Superior temporal gyrus (tissue), 1 donor: ENCODE results near the gene RAI14.

Experiments
- DNase-seq: peaks from one replicate; pipeline ENCODE4 v3.0.0-alpha.2; 2016; ENCODE audit errors: extremely low spot score

The RAI14 gene

DNA sequence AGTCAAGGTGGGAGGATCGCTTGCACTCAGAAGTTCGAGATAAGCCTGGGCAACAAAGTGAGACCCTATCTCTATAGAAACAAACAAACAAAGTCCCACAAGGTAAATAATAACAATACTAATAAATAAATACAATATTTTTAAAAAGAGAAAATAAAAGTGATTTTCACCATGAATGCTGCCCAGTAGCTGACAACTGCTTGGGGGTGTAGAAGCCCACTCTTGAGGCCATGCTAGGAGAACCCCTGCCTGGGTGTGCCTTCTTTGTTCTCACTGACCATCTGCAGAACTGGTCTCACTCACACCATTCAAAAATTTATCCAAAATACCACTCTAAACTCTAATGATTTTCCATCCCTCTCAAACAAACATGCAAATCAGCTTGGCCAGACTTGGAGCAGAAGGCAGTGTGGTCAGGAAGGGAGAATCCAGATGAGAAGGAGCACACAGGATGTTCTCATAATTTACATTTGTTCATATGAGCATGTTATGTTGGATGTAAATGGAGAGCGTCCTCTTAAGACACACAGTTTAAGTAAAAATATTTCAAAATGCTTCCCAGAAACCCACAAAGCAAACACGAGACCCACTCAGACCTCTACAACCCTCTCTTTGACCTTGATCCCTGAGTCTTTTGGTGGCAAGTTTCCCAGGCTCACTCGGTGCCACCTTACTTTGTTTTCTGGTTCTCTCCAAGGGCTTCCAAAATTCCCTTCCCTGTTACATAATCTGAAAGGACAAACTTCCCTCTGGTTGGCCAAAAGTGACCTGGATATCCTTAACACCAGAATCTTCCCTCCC is 7.9 kb upstream of the RAI14 start:
- DNase-seq = no peak

DNA sequence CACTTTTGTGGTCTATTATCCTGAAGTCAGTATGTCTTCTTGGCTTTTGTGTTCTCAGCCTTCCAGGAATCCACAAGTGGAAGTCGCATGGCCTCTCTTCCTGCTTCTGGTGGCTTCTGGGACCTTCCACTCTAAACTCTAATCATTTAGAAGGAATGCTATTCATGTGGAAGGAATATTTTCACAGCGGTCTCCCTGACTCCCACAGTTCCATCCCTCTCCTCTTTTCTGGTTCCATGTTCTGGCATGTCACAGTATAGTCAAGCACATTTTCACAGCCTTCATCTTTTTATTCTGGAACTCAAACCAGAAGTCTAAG is 7.3 kb upstream of the RAI14 start:
- no peak for DNase-seq

DNA sequence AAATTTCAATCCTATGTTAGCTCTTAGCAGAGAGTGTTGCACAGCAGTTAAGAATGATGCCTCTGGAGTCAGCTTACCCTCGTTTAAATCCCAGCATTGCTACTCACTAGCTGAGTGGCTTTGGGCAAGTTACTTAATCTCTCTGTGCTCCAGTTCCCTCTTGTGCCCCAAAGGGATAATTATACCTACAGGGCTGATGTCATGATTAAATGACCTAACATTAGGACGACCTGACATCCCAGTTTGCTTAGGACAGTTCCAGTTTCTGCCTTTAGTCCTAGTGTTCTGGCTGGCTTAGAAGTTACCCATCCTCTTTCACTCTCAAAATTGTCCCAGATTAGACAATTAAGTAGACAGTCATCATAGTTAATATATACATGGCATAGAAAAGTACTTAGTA is 4.3 kb upstream of the RAI14 start:
- DNase-seq = no peak

DNA sequence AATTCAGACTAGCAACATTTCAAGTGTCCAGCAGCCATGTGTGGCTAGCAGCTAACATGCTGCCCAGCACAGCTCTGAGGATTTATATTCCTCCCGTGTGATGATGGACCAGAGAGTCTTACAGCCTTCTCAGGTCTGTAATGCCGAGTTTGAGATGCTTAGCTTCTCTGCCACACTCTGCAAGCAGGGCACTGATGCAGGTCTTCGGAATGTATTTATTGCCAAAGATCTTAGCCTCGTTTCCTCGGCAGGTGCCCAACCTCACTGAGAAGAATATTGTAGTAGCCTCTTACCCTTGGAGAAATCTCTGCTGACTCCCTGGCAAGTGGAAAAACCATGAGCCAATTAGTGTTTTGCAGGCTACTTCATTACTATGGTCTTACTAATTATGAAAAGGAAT is 3.7 kb upstream of the RAI14 start:
- no peak for DNase-seq

DNA sequence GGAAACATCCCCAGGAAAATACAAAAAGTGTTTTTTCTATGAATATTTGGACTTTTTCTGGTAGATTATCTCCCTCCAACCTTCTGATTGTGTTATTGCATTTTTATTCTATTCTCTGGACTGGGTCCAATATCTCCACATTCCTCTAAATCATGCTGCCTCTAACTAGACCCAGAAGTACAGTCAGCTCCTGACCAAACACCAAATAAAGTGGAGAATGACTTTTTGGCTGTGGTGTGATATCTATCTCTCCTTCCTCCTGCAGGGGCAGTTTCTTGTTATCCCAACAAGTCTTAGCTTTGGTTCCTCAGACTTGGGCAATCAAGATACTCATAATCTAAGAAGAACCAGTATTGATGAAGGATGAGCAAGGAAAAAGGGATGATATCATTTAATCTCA is 3.2 kb upstream of the RAI14 start:
- no peak for DNase-seq

DNA sequence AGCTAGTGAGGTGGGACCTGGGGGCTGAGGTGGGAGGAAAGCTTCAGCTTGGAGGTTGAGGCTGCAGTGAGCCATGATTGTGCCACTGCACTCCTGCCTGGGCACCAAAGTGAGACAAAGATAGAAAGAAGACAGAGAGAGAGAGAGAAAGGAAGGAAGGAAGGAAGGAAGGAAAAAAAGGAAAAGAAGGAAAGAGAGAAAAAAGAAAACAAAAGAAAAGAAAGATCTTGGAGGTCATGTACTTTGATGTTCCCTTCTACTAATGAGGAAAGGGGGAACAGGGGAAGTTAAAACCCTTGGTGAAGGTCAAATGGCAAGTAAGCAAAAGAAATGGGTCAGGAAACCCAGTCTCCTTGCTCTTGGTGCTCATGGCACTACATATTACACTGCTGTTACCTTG is 2.4 kb upstream of the RAI14 start:
- no peak for DNase-seq

DNA sequence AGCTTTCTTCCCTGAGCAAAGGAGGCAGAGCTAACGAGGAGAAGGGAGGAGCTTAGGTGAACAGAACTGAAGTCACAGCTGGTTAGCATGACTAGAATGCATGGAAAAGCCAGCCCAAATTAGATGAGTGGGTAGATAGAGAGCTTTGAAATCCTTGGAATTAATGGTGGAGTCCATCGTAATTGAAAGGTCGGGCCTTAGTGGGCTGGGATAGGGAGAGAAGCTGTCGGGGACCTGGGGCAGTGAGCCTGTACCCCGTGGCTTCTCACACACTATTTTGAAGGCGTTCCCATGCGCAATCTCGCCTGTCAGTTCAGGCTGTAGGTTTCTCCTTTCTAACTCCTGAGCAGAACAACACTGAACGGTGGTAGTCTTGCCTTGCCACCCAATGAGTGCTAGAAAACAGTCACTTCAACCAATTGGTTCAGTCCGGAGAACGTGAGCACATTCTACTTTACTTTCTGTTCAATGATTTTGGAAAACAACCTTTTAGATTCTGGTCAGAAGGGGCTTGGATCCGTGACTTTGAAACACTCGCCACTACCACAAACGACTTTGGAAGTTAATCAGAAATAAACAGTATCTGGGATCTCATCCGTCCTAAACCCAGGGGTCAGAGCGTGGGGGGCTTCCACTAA is 655 bp upstream of the RAI14 start:
- peak; percentile 77 for DNase-seq

DNA sequence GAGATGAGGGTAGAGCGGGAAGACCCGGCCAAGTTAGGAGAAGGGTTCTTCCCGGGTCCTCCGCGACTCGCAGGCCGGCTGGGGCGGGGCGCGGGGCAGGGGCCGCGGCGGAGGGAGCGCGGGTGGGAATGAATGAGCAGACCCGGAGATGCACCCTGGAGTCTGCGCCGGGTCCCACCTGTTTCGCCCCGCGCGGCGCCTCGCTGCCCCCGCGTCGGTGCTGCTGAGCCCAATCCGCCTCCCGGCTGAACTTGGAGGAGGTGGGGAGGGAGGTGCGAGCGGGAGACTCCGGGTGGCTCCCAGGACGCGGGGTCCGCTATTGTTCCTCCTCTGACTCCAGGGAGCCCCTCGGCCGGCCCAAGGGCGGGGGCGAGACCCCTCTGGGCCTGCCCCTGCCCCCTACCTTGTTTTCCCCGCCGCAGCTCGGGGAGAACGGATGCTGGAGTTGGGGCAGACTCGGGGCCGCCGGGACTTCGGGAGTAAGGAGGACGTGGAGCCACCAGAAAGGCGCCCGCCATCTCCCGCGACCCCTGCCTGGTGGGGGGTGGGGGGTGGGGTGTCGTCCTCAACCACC is 659 bp downstream of the RAI14 start:
- no peak for DNase-seq

DNA sequence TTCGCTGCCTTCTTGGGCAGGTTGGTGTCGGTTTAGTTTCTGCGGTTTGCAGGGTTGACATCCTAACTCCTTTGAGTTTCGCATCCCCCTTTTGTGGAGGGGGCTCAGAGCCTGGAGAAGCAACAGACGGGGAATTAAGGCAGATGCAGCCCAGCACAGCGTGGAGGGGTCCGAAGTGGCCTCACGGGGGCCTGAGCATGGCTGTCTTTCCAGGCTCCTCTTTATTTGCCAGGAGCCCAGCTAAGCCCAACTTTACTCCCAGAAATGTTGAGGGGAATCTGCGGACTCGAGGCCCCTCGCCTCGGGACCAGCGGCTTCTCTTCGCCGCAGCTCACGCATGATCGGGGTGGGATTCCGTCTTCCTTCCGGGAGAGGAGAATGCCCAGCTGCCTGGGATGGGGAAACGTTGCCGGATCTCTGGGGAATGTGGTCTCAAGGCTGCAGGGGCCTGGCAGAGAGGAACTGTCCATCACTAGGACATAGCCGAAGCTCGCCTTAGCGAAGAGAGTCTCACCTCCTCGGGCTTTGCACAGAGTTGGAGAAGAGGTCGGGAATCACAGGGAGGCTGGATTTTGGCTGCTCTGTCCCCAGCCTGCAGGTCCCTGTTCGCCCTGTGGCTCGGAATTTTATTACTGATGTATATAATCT is 1.3 kb downstream of the RAI14 start:
- DNase-seq = no peak

DNA sequence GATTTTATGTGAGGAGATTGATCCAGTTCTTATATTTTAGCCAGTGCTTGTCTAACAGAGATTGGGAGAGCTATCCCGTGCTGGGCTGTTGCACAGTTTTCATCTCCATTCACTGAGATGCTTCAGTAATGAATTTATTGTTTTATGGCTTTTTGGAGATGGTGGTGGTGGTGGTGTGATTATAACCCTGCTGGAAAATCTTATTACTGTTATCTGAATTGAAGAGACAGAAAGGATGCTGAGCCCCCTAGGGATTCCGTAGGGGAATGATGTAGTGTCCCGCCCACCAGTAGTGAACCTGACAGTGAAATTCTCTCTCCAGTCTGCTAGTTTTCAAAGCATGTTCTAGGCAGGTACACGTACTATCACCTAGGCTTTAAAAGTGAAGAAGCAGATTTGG is 1.9 kb downstream of the RAI14 start:
- no peak for DNase-seq

DNA sequence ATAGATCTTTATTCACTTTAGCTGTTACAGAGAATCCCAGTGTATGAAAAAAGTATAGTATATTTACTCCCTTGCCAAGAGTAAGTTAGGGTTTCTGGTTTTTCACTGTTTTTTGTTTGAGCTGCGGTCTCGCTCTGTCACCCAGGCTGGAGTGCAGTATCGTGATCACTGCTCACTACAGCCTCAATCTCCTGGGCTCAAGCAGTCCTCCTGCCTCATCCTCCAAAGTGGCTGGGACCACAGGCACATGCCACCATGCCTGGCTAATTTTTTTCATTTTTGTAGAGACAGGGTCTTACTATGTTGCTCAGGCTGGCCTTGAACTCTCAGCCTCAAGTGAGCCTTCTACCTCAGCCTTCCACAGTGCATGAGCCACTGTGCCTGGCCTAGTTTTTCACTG is 3.0 kb downstream of the RAI14 start:
- no peak for DNase-seq

DNA sequence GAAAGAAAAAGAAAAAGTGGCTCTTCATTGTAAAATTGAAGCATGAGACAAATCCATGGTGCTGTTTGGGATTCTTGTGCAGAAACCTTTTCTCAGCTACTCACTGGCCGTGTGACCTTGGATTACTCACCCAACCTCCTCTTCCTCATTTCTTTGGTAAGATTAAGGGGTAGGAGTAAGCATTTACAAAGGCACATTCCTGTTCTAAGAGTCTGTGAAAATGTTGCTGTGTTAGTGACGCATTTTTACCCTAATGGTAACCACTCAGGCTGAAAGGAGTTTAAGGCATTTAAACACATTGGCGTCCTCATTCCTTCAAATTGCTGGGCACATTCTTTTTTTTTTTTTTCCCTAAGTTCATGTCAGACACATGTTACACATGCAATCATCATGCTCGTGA is 4.3 kb downstream of the RAI14 start:
- DNase-seq = no peak

DNA sequence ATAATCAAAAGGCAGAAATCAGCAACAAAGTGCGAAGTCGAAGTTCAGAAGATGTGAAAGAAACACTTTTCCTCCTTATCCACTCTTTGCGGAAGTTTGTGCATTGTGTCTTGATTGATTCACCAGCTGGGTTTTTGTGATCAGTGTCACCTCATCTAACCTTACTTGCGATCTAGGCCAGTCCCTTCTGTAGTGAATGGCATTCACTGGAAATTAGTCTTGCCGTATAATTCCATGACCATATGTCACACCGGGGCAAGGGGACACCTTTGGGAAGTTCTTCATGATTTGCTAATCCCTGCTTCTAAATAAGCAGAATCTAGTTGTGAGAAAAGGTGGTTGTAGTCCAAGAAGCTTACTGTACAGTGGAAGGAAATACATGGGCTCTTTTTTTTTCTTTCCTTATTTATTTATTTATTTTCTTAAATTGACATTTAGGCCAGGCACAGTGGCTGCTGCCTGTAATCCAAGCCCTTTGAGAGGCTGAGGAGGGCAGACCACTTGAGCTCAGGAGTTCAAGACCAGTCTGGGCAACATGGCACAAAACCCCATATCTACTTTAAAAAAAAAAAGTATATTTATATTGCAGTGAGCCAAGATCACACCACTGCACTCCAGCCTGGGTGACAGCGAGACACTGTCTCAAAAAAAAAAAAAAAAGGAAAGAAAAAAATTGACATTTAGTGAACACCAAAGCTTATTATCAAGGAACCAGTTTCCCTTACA is 7.8 kb downstream of the RAI14 start:
- no peak for DNase-seq

DNA sequence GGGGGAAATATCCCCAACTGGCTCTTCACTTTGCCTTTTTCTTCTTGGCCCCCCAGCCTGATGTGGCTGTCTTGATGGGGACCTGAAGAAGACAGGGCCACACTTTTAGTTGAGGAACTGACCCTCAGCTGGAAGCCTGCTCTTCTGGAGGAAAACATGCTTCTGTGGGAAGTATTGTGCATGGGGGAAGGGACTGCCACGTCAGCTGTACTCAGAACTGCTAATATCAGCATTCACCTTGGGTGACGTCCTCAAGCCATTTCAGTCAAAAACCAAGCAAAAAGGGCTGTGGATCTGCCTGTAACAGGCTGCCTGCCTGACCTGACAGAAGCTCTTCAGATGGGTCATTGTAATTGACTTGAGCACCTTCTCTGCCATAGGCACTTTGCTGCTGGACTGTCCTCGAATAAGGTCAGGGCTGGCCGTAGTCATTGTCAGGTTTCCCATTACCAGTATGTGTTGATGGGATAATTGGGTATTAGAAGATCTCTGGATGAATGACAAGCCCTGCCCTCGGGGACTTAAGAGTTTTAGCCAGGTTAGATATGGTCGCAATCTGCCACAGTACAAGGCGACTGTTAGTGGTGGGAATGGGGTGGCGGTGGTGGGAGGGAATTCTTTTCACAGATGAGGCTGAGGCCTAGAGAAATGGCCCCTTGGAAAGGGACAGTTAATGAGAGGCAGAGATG is 10.4 kb downstream of the RAI14 start:
- no peak for DNase-seq

DNA sequence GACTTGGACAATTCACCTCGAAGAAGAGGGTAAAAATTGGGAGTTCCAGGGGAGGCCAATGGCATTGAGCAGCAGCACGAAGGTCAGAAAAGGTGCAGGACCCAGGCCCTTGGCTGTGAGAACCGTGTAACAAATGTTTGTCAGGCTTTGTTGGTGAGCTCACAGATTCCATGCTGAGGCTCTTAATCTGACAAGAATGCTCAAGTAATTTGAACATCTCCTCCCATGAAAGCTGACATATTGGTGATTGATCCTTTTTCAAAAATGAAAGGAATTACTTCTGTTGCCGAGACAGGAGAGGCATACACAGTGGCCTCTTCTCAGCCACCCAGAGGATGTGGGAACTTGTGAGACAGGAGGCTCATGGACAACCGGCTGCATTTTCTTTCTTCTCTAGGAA is 11.6 kb downstream of the RAI14 start:
- no peak for DNase-seq

DNA sequence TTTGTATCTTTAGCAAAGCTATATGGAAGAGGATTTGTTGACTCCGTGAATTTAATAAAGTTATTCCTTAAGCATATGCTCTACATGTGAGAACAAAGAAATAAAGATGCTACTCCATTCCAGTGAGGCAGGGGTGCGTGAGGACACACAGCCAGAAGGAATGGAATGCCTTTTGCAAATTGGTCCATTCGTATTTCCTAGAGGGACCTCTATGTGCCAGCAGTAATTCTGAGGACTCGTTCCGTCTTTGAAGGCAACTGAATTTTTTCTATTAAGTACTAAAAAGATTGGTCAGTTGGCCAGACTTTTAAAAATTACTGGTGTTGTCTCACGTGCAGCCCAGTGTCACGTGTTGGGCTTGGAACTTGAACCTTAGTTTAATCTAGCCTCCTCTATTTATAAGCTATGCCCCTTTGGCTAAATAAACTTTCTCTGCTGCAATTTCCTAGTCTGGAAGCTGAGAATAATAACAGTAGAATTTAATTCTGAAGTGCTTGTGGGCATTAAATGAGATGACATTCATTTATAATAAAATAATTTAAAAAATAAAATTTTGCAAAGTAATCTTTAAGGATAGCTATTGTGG is 13.9 kb downstream of the RAI14 start:
- DNase-seq = no peak

DNA sequence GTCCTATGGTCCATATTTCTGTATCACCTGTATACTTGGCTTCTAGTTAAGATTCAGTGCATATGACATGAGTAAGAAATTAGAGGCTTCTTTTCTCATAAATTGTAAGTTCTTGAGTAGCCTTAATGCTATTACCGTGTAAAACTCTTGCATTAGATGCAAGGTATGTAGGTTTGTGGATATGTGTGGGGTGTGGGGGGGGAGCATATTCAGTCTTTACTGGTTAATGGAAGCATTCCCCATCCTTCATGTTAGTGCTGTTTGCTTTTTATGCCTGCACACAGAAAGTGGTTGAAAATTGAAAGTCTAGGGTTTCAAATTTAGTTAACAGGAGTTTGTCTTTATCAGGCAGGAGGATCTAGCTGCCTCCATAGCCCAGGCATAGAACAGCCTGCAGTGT is 16.1 kb downstream of the RAI14 start:
- DNase-seq = no peak

DNA sequence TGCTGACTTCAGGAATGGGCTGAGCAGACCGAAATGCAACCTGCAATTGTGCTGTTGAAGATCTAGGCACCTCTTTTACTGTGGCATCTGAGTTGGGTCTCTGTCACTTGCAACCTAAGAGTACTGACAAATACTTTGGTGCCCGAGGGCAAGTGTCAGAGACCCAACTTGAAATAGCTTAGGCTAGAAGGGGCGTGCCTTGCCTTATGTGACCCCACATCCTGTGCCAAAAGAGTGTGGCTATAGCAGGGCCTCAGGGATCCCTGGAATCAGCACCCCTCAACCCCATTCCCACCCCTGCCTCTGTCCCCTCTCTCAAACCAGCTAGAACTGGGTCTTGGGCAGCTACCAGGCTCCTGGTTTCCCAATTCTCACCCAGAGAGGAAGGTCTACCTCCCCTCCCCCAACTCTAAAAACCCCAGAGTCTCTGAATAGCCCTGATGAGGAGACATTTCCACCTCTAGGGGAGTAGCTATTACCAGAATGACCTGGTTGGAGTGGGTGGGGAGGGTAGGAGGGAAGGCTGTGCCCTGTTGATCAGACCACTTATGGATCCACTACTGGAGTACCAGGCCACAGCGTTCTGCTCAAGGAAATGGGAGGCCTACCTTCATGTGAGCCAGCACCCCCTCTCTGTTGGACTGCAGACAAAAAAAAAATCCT is 17.5 kb downstream of the RAI14 start:
- no peak for DNase-seq

DNA sequence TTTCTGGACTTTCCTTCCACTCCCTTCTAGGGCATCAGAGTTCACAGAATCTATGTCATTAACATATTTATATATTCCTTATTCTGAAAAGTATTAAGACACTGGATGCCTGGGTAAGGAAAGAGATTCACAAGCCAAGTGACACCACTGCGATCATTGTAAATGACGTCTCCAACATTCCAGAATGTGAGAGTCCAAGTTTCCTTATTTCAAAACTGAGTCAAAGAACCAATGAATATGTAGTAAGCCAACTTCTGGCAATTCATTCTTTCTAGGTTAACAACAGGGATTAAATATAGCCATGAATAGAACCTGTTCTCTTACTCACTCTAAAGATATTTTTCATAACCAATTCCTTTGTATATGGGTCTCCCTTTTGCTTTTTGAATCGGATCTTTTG is 18.1 kb downstream of the RAI14 start:
- DNase-seq = no peak

DNA sequence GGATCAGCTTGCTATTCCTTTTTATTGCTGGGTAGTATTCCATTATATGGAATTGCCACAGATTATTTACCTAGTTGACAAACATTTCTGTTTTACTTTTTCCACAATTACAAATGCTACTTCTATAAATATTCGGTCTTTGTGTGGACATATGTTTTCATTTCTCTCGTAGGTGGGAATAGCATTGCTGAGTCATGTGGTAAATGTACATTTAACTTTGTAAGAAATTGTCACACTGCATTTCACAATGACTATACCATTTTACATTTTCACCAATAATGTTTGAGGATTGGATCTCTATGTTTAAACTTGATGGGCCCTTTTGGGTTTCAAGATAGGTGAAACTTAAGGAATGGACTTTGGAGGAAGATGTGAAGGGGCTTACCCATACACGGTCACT is 19.7 kb downstream of the RAI14 start:
- DNase-seq = no peak

DNA sequence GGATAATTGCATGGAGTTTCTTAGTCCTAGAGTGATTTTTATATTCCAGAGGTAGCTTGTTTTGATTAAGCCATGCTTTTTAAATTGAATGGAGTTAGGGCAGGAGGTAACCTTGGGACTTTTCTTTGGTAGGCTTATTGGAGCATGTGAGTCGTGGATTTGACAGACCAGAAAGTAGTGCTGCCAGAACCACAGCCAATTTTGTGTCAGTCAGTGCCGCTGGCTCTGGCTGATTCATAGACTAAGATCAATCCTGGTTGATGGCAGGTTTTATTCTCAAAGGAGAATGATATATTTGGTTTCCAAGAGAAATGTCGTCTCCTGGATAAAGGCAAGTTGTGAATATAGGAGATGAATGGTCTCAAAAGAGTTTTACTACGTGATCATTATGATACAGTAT is 20.3 kb downstream of the RAI14 start:
- no peak for DNase-seq
